ENCODE measurements around the gene TRAP1.
A peak's percentile ranks its signal among the peaks of the same experiment; 100 is the strongest.
"Not testable (repeated sequence)": the region's sequence is repeated elsewhere in the genome, so short reads cannot be mapped to it uniquely, and the experiment has no call there.

Gene TRAP1

DNA sequence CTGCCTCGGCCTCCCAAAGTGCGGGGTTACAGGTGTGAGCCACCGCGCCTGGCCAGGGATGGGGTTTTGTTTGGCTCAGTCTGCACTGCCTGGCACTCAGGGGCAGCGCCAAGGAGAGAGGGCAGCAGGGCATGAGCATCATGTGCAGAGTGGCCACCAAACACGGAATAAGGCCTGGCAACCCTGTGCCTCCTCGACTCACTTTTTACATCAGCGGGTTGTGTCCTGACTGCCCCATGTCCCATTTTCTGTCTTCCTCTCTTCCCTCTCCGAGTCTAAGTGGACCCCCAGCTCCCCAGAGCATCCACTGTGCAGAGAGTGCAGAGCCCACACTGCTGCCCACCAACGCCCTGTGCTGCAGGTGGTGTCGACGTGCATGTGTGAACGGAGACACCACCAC is 18.2 kb upstream of the TRAP1 start:
- no peak for DNase-seq

DNA sequence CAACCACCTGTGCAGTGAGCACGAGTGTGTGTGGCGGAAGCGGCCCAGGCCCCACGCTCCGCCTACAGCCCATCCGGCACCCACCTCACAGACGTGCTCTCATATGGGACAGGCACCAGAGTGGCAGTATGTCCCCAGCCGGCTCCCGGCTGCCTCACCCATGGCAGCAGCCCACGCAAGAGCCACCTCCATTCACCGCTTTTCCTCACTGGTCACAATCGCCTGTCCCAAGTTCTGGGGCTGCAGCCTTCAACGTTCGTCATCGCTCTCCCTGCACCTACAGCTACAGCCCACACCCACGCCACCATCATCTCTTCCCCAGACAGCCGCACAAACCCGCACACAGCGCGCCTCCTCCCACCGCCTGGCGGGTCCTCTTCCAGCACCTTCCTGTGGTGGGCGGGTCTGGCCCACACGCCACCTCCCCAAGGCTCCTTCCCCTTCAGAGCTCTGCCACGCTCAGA is 17.5 kb upstream of the TRAP1 start:
- no peak for DNase-seq

DNA sequence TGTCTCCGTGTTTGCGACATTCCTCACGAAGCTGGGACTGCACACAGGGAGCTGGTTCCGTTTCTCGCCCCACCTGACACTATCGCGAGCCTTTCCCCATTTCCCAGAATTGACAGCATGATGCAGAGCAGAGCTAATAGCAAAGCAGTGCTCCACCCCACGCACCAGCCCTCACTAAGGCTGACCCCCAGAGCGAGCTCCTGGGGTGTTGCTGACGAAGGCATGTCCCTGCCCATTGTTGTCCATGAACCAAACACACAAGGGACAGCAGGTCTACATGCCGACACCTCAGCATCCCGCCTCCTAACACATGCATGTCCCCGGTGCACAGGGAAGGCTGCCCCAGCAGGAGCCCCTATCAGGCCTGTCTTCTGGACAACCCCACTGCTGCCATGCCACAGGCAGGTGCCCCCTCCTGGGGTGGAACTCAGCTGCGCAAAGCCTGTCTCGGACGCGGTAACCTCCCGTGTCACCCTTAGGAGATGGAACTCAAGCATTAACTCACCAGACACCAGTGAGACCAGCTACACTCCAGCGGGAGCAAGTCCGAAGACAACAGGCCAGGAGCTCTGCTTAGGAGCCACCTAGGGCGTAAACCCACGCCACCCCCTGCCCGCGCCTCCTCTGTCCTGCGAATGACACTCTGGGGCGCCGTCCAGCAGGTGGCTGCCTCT is 16.9 kb upstream of the TRAP1 start:
- no peak for DNase-seq

DNA sequence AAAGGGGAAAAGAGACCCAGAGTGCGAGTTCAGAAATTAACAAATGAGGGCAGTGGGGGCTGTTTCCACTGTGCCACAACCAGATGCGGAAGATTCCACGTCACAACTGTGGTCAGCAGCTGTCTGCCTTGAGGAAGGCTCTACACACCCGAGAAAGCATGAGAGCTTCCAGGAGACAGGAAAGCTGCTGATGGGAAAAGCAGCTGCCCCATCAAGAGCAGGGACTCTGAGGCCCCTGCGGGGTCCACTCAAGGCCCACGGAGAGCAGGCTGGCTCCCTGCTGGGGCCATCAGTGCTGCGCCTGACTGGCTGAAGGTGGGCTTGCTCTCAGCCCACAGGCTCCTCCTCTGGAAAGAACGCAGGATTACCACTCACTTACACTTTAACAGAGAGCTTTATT is 14.8 kb upstream of the TRAP1 start:
- no peak for DNase-seq

DNA sequence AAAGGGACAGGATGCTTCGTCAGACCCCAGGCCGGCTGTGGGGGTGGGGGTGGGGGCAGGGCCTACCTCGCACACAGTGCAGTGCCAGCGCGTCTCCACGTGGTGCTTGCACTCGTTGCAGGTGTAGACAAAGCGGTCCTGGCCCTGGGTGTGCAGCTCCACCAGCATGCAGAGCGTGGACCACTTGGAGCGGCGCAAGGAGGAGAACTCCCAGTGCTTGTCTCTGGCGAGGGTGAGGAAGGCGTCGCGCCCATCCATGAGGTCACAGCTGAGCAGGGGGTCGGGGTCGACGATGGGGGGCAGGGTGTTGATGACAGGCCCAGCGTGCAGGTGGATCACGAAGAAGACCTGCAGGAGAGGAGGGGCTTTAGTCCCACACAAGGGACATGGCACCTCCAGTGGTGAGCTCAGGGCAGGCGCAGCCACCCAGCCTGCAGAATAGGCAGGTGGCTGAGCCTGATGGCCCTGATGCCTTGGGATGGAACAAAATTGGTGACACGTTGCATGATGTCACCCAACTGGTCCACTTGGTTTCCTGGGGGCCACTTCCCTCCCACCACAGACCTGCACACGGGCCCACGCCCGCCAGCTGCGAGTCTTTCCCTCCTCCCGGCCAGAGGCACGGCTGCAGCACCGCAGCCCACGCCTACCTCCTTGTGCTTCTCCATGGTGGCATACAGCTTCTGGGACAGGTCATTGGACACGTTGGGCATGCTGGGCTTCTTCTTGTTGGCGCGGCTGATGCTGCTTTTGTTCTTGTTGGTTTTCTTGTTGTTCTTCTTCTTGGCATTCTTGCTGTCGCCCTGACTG is 14.0 kb upstream of the TRAP1 start:
- DNase-seq: no peak

DNA sequence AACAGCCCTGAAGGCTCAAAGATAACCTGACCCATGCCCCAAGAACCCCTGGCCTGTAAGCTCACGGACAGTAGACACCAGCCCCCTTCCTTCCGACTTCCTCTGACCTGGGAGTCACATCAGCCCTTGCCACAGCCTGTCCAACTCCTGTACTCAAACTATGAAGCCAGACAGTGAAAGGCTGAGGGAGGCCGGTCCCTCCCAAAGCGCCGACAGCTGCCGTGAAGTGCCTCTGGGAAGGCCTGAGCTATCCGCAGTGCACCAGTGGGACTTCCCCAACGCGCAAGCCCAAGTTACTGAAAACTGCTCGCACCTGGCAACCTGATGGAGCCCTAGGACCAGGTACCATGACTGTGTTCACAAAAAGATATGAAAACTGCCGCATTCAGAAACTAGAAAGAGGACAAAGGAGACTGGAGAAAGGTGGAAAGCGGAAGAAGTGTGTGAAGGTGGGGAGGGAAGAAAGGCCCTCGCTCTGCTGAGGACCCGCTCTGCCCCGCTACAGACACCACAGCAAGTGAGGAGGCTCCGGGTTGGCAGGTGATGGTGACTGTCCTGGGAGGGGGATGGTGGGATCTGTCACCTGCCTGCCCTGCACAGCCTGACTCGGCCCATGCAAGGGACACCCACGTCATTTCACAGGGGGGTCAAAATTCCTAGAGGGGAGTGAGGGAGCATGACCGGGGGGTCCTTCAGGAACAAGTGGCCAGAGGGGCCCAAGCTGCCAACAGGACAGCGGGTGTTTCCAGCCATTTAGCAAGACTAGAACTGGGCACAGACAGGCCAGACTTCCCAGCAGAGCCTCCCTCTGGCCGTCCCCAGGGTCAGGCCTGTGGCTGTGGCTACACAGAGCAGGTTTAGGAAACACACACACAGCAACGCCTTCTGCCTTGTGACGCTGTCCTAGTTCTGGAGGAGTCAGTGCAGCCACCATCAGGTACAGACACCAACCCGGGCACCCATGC is 13.1 kb upstream of the TRAP1 start:
- DNase-seq: no peak

DNA sequence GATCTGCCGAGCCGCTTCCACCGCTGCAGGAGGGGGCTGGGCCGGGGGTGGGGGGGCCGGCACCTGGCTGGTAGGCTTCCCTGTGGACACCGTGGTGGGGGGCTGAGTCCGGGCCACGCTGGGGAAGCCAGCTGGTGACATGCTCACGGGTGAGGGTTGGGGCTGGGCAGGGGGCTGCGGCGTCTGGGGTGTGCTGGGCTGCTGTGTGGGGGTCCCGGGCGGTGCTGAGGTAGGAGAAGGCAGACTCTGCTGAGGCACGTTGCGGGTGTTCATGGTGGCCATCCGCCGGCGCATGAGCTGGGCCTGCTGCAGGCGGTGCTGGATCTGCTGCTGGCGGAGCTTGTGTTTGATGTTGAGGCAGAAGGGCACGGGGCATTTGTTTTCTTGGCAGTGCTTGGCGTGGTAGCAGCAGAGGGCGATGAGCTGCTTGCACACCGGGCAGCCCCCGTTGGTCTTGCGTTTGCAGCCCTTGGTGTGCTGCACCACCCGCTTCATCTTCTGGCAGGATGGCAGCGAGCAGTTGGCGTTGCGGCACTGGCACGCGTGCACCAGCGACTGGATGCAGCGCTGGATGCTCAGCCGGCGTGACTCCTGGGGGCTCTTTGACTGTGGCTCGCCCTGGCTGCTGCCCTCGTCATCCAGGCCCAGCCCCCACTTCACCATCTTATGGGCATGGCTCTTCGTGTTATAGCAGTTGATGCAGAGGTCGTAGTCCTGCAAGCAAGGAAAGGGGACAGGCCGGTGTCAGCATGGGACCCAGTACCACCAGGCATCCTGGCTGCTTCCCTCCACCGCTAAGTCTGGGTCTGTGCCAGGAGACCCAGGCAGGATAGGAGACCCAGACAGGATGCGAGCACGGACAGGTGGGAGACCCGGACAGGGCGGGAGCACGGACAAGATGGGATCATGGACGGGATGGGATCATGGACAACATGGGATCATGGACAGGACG is 12.1 kb upstream of the TRAP1 start:
- no peak for DNase-seq

DNA sequence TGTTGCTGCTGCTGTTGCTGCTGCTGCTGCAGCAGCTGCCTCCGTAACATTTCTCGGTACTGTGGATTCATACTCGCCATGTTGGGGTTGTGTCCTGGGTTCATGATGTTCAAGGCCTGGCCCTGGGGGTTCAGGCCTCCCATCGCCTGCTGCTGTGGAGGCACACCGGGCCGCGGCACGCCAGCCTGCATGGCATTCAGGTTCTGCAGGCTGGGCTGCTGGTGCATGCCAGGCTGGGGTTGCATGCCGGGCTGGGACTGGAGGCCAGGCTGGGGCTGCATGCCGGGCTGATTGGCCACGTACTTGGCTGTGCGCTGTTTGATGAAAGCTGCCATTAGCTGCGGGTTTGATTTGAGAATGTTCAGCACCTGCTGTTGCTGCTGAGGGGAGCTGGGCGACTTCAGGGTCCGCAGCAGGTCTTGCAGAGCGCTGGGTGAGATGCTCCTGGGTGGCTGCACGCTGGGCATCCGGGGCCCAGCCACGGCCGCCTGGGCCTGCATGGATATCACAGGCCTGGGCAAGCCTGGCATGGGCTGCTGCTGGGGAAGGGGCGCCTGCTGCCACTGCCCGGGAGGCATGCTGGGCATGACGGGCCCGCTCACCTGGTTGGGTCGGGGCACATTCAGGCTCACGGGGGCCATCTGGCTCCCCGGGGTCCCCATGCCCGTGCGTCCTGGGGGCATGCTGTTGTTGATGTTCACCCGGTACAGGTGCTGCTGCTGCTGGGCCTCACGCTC is 11.3 kb upstream of the TRAP1 start:
- no peak for DNase-seq

DNA sequence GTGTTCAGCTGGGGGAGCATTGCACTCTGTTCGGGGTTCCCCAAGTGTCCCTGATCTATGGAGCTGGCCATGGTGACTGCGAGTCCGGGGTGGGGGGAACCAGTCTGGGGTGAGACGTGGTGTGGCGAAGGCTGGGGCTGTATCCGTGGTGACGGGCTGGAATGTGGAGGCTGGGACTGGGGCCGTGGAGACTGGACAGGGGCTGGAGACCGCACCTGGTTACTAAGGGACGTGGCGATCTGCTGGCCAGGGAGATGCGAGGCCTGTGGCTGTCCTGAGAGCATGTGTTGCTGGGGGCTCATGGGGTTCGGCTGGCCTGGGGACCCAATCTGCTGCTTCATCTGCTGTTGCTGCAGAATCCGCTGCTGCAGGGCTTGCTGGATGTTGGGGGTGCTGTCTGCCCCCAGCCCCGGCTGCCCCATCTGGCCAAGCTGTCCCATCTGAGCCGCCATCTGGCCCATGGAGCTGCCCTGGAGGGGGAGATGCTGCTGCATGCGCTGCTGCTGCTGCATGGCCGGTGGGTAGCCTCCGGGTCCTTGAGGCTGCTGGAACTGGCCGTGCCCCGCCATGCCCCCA is 10.6 kb upstream of the TRAP1 start:
- no peak for DNase-seq

DNA sequence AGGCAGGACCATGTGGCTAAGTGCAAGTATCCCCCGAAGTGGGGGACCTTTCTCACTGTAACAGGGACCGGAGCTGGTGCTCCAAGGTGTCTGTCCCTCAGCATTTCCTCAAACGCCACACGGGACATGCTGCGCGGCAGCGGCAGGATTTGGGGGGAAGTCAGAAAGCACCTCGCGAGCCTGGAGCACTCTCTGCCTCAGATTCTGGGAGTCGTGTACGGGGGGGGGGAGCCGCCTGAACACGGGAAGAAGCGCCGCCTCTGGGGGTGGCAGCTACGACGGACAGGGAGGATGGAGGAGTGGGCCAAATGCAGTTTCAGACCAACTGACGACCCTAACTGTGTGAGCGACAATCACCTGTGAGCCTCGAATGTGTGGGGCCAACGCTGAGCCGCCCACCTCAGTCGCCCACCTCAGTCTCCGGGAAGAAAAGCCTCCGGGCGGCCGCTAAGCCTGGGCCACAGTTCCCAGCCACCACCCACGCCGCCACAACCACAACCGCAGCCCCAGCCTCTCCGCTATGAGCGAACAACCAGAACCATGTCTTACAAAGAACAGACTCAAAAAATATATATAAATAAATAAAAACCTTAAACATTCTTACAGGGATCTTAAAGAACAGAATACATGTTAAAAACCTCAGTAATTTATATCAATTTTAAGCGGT is 8.8 kb upstream of the TRAP1 start:
- DNase-seq: no peak

DNA sequence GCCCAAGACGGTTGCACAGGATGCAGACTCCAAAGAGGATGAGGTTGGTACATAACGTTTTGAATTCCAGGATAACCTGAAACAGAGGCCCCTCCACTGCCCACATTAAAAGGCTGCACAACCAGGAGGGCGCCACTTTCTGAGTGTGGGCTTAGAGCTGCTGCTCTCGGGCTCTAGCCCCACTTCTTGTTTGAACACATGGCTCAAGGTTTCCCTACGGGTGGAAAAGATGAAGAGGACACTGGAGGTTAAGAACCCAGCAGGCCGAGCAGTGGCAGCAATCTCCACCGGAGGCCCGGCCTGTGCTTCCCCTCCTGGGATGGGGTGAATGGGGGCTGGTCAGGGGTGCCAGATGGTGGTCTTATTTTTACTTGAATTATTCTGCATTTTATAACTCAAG is 8.0 kb upstream of the TRAP1 start:
- no peak for DNase-seq

DNA sequence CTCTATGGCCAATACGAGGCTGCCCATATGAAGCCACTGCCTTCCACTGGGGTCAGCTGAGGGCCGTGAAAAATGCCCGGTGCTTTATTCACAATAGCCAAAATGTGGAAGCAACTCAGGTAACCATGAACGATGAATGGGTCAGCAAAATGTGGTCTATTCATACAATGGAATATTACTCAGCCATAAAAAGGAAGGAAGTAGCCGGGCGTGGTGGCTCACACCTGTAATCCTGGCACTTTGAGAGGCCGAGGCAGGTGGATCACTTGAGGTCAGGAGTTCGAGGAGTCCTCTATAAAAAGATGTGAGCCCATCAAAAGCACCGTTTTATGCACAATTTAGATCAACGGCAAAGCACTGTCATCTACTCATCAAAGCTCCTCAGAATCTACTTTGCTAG is 5.2 kb upstream of the TRAP1 start:
- no peak for DNase-seq

DNA sequence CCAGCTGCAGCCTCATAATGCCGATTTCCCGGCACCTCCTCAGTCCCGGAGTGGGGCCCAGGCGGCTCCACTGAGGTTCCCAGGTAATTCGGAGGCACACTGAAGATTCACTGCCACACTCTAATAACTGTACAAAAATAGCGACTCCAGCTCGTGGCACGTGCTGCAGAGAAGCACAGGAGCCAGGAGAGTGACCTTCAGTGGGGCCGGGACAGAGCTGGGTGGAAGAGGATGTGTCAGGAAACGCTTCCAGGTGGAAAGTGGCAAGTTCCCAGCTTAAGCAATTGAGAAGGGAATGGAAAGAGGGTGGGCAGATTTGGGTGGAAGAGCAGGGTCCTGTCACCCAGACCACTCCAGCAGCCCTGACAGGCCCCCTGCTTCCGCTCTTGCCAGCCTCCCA is 3.1 kb upstream of the TRAP1 start:
- no peak for DNase-seq

DNA sequence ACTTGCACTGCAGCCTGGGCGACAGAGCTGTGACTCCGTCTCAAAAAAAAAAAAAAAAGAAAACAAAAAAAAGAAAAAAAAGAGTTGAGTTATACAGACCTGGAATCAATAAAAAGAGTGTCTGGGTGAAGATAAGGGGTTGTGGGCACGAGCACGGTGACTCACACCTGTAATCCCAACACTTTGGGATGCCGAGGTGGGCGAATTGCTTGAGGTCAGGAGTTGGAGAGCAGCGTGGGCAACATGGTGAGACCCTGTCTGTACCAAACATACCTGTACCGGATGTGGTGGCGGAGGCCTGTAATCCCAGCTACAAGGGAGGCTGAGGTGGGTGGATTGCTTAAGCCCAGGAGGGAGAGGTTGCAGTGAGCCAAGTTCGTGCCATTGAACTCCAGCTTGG is 1.3 kb upstream of the TRAP1 start:
- no peak for DNase-seq

DNA sequence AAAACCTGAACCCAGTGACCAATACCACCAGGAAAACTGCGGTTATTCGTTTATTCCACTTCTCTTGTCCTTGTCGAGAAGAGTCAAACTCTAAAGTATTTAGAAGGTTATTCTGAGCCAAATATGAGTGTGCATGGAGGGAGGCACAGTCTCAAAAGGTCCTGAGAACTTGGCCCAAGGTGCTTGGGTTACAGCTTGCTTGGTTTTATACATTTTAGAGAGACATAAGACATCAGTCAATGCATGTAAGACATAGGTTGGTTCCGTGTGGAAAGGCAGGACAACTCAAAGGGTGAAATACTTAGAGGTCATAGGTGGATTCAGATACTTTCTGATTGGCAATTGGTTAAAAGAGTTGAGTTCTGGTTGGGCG is 681 bp upstream of the TRAP1 start:
- no peak for DNase-seq

DNA sequence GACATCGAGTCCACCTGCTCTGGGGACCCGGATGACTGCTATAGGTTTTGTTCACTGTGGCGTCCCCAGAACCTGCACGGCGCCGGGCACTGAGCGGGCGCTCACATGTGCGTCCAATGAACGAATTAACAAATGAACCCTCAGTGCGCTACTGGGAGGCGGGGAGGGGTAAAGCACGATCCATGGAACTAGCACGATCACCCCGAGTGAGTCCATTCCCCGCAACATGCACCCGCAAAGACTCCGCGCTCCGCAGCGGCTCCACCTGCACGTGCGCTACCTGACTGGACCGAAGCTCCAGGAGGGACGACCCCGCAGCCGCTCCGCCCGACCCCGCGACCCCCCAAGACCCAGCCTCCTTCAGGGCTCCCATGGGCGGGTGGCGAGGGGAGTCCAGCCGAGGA is 491 bp downstream of the TRAP1 start:
- DNase-seq: peak; percentile 71

DNA sequence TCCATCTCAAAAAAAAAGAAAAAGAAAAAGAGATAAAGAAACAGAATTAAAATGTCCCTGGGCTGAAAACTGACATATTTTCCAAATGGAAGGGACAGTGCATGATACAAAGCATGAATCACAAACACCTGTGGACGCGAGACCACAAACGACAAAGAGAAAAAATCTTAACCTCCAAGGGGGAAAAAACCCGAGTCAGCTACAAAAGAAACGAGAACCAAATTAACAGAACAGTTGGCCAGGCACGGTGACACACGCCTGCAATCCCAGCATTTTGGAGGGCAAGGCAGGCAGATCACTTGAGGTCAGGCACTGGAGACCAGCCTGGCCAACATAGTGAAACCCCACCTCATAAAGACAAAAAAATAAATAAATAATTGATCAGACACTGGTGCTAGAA is 1.9 kb downstream of the TRAP1 start:
- no peak for DNase-seq

DNA sequence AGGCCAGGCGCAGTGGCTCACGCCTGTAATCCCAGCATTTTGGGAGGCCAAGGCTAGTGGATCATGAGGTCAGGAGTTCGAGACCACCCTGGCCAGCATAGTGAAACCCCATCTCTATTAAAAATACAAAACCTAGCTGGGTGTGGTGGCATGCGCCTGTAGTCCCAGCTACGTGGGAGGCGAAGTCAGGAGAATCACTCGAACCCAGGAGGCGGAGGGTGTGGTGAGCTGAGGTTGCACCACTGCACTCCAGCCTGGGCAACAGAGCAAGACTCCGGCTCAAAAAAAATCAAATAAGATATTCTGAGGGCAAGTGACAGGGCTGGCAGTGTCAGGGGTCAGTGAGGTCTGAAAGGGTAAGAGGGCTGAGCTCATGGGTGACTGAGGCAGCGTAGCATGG is 2.9 kb downstream of the TRAP1 start:
- not testable (repeated sequence) for DNase-seq

DNA sequence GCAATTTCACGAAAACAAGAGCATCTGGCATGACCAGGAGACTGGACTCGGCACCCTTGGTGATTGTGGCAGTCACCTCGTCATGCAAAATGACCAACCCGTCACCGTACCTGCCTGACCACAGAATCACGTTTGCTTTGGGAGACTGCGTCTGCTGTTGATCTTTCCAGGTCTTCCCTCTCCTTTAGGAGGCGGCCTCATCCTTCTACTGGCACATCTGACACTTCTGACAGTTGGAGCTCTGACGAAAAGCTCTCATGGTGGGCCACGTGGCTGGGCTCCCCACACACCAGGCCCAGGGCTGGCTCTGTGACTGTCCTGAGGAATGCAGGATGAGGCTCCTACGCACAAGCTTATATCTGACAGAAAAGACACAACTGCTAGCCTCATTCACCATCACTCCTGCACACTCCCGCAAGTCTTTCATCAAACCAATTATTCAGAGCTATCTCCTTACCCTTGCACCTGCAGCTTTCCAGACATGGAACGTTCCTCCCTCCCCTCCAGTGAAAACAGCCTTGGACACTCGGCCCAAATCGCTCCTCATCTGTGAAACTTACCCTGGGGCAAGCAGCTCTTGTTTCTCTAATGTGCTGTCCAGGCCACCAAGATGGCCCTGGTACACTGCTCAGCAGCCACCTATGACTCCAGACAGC is 3.6 kb downstream of the TRAP1 start:
- no peak for DNase-seq

DNA sequence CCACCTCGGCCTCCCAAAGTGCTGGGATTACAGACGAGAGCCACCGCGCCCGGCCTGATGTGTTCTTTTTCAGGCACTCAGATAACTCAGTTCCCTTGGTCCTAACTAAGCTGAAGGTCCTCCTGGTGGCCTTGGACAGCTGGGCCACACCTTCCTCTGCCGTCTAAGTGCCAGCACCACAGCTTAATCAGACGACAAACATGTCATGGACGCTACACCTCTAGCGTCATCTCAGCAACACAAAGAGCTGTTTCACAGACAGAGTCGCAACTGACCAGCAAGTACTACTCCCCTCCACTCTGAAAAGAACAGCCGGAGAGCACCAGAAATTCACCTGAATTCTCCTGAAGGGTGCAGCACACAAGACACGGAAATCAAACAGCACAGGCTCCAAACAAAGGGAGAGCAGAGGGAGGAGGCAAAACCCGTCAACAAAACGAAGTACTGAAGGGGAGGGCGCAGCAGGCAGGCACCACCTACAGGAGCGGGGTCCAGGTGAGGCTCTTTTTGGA is 4.4 kb downstream of the TRAP1 start:
- DNase-seq: no peak

Data from NCI-H146 (cell line).